Nephron progenitor cell (in vitro differentiated cells): Measurements from ENCODE around the gene DMRTC2.

Experiments used
- DNase-seq: peaks from one replicate; pipeline ENCODE4 v3.0.0; 2021
- H3K27ac Mint-ChIP-seq: 2 replicates; pipeline ENCODE4 v1.8.0; 2021; ENCODE audit warnings: mild to moderate bottlenecking, moderate library complexity, mixed read lengths
- H3K27me3 Mint-ChIP-seq: 2 replicates; pipeline ENCODE4 v1.8.0; 2021; ENCODE audit warnings: mild to moderate bottlenecking, low read depth, mixed read lengths; ENCODE audit not compliant: poor library complexity
- H3K36me3 Mint-ChIP-seq: 2 replicates; pipeline ENCODE4 v1.8.0; 2021; ENCODE audit warnings: low read depth, mixed read lengths
- H3K4me1 Mint-ChIP-seq: 2 replicates; pipeline ENCODE4 v1.8.0; 2021; ENCODE audit warnings: mixed read lengths
- H3K4me3 Mint-ChIP-seq: 2 replicates; pipeline ENCODE4 v1.8.0; 2021; ENCODE audit warnings: mild to moderate bottlenecking, moderate library complexity, mixed read lengths
- H3K9me3 Mint-ChIP-seq: 2 replicates; pipeline ENCODE4 v1.8.0; 2021; ENCODE audit warnings: mild to moderate bottlenecking, moderate library complexity, mixed read lengths
- TF ChIP-seq, protein P1 (sequence below): fragments of 200-600 bp; sonication (generic); IDR thresholded peaks from 2 replicates; pipeline ENCODE4 v1.5.0; 2021; ENCODE audit warnings: antibody characterized with exemption

The DMRTC2 gene

DNA sequence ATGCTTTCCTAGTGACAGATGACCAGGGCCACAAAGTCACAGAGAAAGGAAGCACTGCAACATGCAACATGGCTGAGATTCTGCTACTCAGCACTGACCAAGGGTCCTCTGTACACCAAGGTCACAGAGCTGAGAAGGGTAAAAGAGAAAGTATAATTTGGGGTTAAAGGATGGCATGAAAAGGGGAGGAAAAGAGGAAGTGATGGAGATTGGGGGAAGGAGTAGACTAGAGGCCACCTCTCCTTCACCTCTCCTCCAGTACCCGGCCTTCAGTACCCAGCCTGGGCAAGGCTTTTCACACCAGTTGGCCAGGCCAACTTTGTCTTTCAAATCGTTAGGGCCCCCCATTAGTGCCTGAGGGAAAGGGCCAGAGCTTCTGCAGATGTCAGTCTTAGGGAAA lies 8.9 kb downstream of the DMRTC2 start:
- Mint-ChIP-seq H3K4me3 (no peak overlapping the region), H3K27me3 (peaks cover 91% of the 10 kb centered on the region), H3K4me1 (no peaks in the 10 kb centered on the region), H3K36me3 (no peaks in the 10 kb centered on the region), H3K27ac (no peak overlapping the region), H3K9me3 (no peaks in the 10 kb centered on the region)
- TF ChIP-seq, protein P1, sequence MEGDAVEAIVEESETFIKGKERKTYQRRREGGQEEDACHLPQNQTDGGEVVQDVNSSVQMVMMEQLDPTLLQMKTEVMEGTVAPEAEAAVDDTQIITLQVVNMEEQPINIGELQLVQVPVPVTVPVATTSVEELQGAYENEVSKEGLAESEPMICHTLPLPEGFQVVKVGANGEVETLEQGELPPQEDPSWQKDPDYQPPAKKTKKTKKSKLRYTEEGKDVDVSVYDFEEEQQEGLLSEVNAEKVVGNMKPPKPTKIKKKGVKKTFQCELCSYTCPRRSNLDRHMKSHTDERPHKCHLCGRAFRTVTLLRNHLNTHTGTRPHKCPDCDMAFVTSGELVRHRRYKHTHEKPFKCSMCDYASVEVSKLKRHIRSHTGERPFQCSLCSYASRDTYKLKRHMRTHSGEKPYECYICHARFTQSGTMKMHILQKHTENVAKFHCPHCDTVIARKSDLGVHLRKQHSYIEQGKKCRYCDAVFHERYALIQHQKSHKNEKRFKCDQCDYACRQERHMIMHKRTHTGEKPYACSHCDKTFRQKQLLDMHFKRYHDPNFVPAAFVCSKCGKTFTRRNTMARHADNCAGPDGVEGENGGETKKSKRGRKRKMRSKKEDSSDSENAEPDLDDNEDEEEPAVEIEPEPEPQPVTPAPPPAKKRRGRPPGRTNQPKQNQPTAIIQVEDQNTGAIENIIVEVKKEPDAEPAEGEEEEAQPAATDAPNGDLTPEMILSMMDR: no peak
- no peak for DNase-seq

DNA sequence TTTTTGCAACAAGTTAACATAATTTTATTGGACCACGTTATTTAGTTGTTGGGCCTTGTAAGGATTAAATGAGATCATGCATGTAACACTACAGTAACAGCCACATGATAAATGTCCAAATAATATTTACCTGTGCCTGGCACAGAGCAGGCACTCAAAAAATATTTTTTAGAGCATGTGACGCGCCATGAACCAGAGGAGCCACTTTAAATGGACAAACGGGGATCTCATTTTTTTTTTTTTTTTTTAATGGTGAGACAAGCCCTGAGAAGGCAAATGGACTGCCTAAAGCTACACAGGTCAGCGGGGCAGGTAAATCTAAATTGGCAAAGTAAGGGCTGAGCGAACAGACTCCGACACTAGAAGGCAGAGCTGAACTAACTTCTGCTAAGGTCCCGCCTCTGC lies 14.4 kb downstream of the DMRTC2 start:
- H3K36me3 Mint-ChIP-seq: peaks cover 36% of the 10 kb centered on the region
- TF ChIP-seq, protein P1: no peak
- peak overlapping the region; percentile 94 for H3K4me3 Mint-ChIP-seq
- no peaks in the 10 kb centered on the region for H3K9me3 Mint-ChIP-seq
- H3K27ac Mint-ChIP-seq: no peak overlapping the region
- peaks cover 43% of the 10 kb centered on the region for H3K27me3 Mint-ChIP-seq
- DNase-seq: no peak
- peaks cover 37% of the 10 kb centered on the region for H3K4me1 Mint-ChIP-seq

DNA sequence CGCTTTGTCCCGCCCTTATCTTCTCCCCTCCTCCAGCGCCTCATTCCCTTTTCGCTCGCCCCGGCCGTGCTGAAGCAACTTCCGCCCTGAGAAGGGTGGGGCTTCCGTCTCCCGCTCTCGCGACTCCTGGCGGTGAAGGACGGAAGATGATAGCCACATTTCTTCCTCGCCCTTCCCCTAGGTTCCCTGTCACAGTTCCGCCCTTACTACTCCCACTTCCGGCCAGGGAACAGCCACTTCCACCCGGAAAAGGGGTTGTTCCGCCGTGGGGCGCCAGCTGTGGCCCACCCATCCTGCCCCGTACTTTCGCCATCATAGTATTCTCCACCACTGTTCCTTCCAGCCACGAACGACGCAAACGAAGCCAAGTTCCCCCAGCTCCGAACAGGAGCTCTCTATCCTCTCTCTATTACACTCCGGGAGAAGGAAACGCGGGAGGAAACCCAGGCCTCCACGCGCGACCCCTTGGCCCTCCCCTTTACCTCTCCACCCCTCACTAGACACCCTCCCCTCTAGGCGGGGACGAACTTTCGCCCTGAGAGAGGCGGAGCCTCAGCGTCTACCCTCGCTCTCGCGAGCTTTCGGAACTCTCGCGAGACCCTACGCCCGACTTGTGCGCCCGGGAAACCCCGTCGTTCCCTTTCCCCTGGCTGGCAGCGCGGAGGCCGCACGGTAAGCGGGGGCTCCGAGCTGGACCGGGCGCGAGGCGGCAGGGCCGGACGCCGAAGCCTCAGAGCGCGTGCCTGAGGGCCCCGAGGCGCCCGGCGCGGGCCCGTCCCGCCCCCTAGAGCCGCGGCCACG lies 15.0 kb downstream of the DMRTC2 start, which contains the start of gene RPS19:
Gene RPS19 (plus strand): TSS at position 638 of the 801 bp plus-strand sequence. CDS start 520 bp downstream, outside the sequence.
- Mint-ChIP-seq H3K9me3 (no peaks in the 10 kb centered on the region), H3K36me3 (peaks cover 42% of the 10 kb centered on the region), H3K27me3 (peaks cover 37% of the 10 kb centered on the region), H3K4me3 (peak within 1 kb of the TSS; percentile 94), H3K27ac (peak within 1 kb of the TSS; percentile 99), H3K4me1 (peaks cover 43% of the 10 kb centered on the region)
- TF ChIP-seq, protein P1: peak; percentile 57
- peak; percentile 98 for DNase-seq

DNA sequence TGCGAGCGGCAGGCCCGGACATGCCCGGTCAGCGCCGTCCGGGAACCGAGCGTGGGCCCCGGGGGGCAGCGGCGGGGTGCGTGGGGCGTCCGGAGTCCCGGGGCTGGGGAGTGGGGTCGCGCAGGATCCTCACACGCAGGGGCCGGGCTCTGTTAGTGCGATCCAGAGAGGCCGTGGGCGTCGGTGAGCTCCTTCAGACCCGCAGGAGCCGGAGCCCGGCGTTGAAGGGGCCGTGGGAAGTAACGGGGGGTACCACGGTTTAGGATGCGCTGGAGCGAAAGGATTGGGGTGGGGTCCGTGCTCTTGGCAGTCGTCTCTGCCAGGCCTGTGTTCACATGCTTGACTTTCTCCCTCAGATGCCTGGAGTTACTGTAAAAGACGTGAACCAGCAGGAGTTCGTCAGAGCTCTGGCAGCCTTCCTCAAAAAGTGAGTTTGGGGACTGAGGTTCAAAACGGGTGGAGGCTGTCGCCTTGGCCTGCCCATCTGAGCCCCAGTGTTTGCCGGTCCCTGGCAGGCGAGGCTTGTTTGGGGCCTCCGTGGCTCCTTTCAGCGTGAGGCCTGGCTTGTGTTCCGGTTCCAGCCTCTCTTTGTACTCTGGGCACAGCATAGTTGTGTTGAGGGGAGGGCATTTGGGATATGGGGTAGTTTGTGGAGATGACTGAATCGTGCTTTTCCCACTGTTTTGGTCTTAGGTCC lies 15.7 kb downstream of the DMRTC2 start:
- peak overlapping the region; percentile 94 for H3K4me3 Mint-ChIP-seq
- DNase-seq: no peak

DNA sequence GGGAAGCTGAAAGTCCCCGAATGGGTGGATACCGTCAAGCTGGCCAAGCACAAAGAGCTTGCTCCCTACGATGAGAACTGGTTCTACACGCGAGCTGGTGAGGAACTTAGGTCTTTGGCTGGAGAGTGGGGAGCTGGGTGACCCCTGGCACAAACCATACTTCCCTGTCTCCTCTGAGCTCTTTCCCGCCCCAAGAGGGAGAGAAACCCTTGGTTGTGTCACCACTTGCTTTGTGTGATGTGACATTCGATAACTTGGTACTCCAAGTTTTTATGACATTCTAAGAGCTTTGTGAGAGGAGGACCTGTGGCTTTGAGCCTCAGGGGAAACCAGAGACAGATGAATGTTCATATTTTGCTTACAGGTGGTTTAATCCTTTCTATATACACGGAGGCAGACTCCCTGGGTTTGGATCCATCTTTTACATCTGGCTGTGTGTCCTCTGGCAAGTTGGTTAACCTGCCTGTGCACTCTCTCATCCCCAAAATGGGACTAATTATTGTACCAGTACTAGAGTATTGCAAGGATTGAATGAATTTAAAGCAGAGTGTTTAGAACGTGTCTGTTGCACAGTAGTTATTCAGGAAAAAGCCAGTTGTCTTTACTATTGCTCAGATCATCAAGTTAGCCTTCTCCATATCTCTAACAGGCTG lies 16.4 kb downstream of the DMRTC2 start:
- Mint-ChIP-seq H3K36me3 (peaks cover 51% of the 10 kb centered on the region), H3K9me3 (no peaks in the 10 kb centered on the region), H3K4me1 (peaks cover 43% of the 10 kb centered on the region), H3K27me3 (peaks cover 23% of the 10 kb centered on the region), H3K27ac (peak overlapping the region; percentile 94), H3K4me3 (peak overlapping the region; percentile 94)
- no peak for DNase-seq
- TF ChIP-seq, protein P1: no peak

More for the DNA sequence above, 15.7 kb downstream of the DMRTC2 start:
- peaks cover 47% of the 10 kb centered on the region for H3K36me3 Mint-ChIP-seq
- TF ChIP-seq, protein P1: no peak
- peak overlapping the region; percentile 94 for H3K27ac Mint-ChIP-seq
- H3K27me3 Mint-ChIP-seq: peaks cover 29% of the 10 kb centered on the region
- no peaks in the 10 kb centered on the region for H3K9me3 Mint-ChIP-seq
- peaks cover 43% of the 10 kb centered on the region for H3K4me1 Mint-ChIP-seq
